ENCODE measurements around the gene AATK.

GRCh38 chr17:81173762-81174155 lies 7.7 kb upstream of the AATK start:
- TF ChIP-seq EP300 (IDR thresholded peaks at IDR 0.05; ENCODE audit: borderline replicate concordance in 1 of 2, low read depth in 1 of 2, low read length in 1 of 2), result no peak
- TF ChIP-seq CTCF (IDR thresholded peaks at IDR 0.05), result no peak
- no peak for TF ChIP-seq RCOR1 (IDR thresholded peaks at IDR 0.05; ENCODE audit: low read length)
- TF ChIP-seq JUND (IDR thresholded peaks at IDR 0.05), result no peak
- no peak for TF ChIP-seq GATA2 (CRISPR knock-in tag; IDR thresholded peaks at IDR 0.05)
- TF ChIP-seq USF2 (IDR thresholded peaks at IDR 0.05; ENCODE audit: borderline replicate concordance, low read depth, low read length), result no peak
- no peak for TF ChIP-seq YY1 (IDR thresholded peaks at IDR 0.05; ENCODE audit: low read depth)
- TF ChIP-seq RFX5 (IDR thresholded peaks at IDR 0.05; ENCODE audit: low read length), result no peak
- TF ChIP-seq EZH2phosphoT487 (IDR thresholded peaks at IDR 0.05; ENCODE audit: borderline replicate concordance, low read depth), result no peak
- TF ChIP-seq POLR2AphosphoS5 (IDR thresholded peaks at IDR 0.05; ENCODE audit: low read depth, low read length), result no peak
- no peak for TF ChIP-seq IRF3 (IDR thresholded peaks at IDR 0.05; ENCODE audit: low read depth, low read length)
